B cell (primary cell): ENCODE measurements around the gene NOP53. TPM values are rescaled to one million over a fixed set of nuclear protein-coding genes. Genes with fewer than 3 reads are reported as not detected.
"Not testable (repeated sequence)": the region's sequence is repeated elsewhere in the genome, so short reads cannot be mapped to it uniquely, and the experiment has no call there.

Source experiments
- ATAC-seq: fragments of 200-7000 bp; cut with Tn5 transposase; one replicate; pipeline ENCODE4 v1.10.0; 2021; ENCODE audit warnings: low read depth, mild to moderate bottlenecking, moderate number of reproducible peaks, moderate library complexity
- CTCF ChIA-PET: fragments of 350-600 bp; sonication (Branson Sonifier 250); formaldehyde crosslinking; loops from one replicate; lab custom pipeline; 2021; ENCODE audit warnings: antibody characterized with exemption, inconsistent platforms; lab: Charles Lee
- POLR2A ChIA-PET: fragments of 350-600 bp; sonication (Branson Sonifier 250); formaldehyde crosslinking; loops from one replicate; lab custom pipeline; 2021; ENCODE audit warnings: antibody characterized with exemption; lab: Charles Lee
- DNase-seq: peaks from one replicate; pipeline ENCODE4 v3.0.0; 2013
- H2AFZ ChIP-seq: 2 replicates; pipeline ENCODE4 v1.6.1; 2012; ENCODE audit warnings: mild to moderate bottlenecking, low read depth, low read length; ENCODE audit not compliant: insufficient read depth, poor library complexity, severe bottlenecking
- H3K27ac ChIP-seq, 2 donors: 1 replicate in 1 of 2; 2 replicates in 1 of 2; pipeline ENCODE4 v1.5.1; 2012 to 2013; ENCODE audit warnings: low read length in 2 of 2, mild to moderate bottlenecking in 2 of 2, moderate library complexity in 1 of 2
- H3K27me3 ChIP-seq, 4 experiments: fragments of 200-600 bp in 1 of 4; sonication (generic) in 1 of 4; replicated peaks in 1 of 4; 1 replicate in 2 of 4; 2 replicates in 2 of 4; pipeline versions ENCODE4 v1.6.1 to v1.7.0; 2013 to 2016; ENCODE audit warnings: low read length in 3 of 4, mild to moderate bottlenecking in 2 of 4, mixed read lengths in 1 of 4, moderate library complexity in 1 of 4; ENCODE audit not compliant: insufficient read depth in 4 of 4, control insufficient read depth in 3 of 4; ENCODE audit errors: control extremely low read depth in 1 of 4
- H3K36me3 ChIP-seq, 2 experiments: replicated peaks in 1 of 2; 1 replicate in 1 of 2; 2 replicates in 1 of 2; pipeline versions ENCODE4 v1.6.1 to v1.7.1; 2013; ENCODE audit warnings: low read length in 1 of 2; ENCODE audit not compliant: insufficient read depth in 2 of 2, control insufficient read depth in 1 of 2; ENCODE audit errors: control extremely low read depth in 1 of 2, extremely low read depth in 1 of 2
- H3K4me1 ChIP-seq, 2 donors: fragments of 200-600 bp in 1 of 2; sonication (generic) in 1 of 2; 1 replicate in 1 of 2; 2 replicates in 1 of 2; pipeline versions ENCODE4 v1.5.1 to v1.6.1; 2013 to 2017; ENCODE audit warnings: low read length in 2 of 2; ENCODE audit not compliant: control insufficient read depth in 2 of 2, insufficient read depth in 2 of 2
- H3K4me2 ChIP-seq: replicated peaks from 2 replicates; pipeline ENCODE3; 2012; ENCODE audit warnings: mild to moderate bottlenecking, low read depth, low read length; ENCODE audit not compliant: poor library complexity, severe bottlenecking
- H3K4me3 ChIP-seq, 5 experiments: fragments of 200-600 bp in 1 of 5; sonication (generic) in 1 of 5; 1 replicate in 3 of 5; 2 replicates in 2 of 5; pipeline versions ENCODE4 v1.5.1 to v1.7.0; 2011 to 2016; ENCODE audit warnings: low read length in 4 of 5, mild to moderate bottlenecking in 4 of 5, low read depth in 2 of 5, control low read depth in 1 of 5, moderate library complexity in 1 of 5; ENCODE audit not compliant: insufficient read depth in 1 of 5; ENCODE audit errors: control extremely low read depth in 1 of 5, extremely low read depth in 1 of 5
- H3K79me2 ChIP-seq: fragments of 200-600 bp; sonication (generic); one replicate; pipeline ENCODE4 v1.6.0; 2016; ENCODE audit warnings: low read length; ENCODE audit not compliant: control insufficient read depth, insufficient read depth
- H3K9ac ChIP-seq: fragments of 200-600 bp; sonication (generic); 2 replicates; pipeline ENCODE4 v1.6.1; 2017; ENCODE audit warnings: mild to moderate bottlenecking, low read length, moderate library complexity
- H3K9me3 ChIP-seq, 3 donors: one replicate each; pipeline versions ENCODE4 v1.6.1 to v1.7.1; 2013; ENCODE audit warnings: low read length in 2 of 3; ENCODE audit not compliant: control insufficient read depth in 2 of 3, insufficient read depth in 1 of 3; ENCODE audit errors: control extremely low read depth in 1 of 3
- H4K20me1 ChIP-seq: 2 replicates; pipeline ENCODE4 v1.6.0; 2012; ENCODE audit warnings: mild to moderate bottlenecking, low read length; ENCODE audit not compliant: insufficient read depth, control insufficient read depth, poor library complexity, severe bottlenecking
- H3K27ac Mint-ChIP-seq: one replicate; pipeline ENCODE4 v1.8.0; 2021; ENCODE audit warnings: mixed read lengths
- H3K27me3 Mint-ChIP-seq: one replicate; pipeline ENCODE4 v1.8.0; 2021; ENCODE audit warnings: mixed read lengths
- H3K4me1 Mint-ChIP-seq: one replicate; pipeline ENCODE4 v1.8.0; 2021; ENCODE audit warnings: mixed read lengths
- H3K4me3 Mint-ChIP-seq: one replicate; pipeline ENCODE4 v1.8.0; 2021; ENCODE audit warnings: mixed read lengths
- H3K9me3 Mint-ChIP-seq: one replicate; pipeline ENCODE4 v1.8.0; 2022; ENCODE audit warnings: mixed read lengths; ENCODE audit not compliant: insufficient read depth
- EZH2 ChIP-seq: IDR thresholded peaks from 2 replicates; pipeline ENCODE4 v1.6.1; 2012; ENCODE audit warnings: borderline replicate concordance, low read depth, mild to moderate bottlenecking, moderate library complexity, low read length; ENCODE audit not compliant: insufficient read depth, poor library complexity, severe bottlenecking
- WGBS: methylation state at CpG from one replicate; pipeline ENCODE4 v1.1.5; 2013; ENCODE audit warnings: missing lambda C conversion rate; ENCODE audit not compliant: insufficient coverage; 5-methylcytosine and 5-hydroxymethylcytosine counted together
- intact Hi-C: fragments of 100-400 bp; cut with micrococcal nuclease; formaldehyde crosslinking; loops from one replicate; pipeline ENCODE4 v1.10.0; 2022
- polyA plus RNA-seq: library from polyadenylated mRNA; depleted of rRNA; stranded (reverse); fragments of >200 nt; gene quantifications from 2 replicates; pipeline ENCODE4 v1.2.3, GENCODE V29; 2012
- total RNA-seq, 2 donors: library from RNA; stranded (reverse); fragments of 120-200 nt in 1 of 2; gene quantifications; 1 replicate in 1 of 2; 2 replicates in 1 of 2; pipeline versions ENCODE4 v1.2.3 to v1.2.4, GENCODE V29; 2013 to 2022
- TF ChIP-seq, protein P1 (sequence below): fragments of 200-600 bp; IDR thresholded peaks from one replicate; pipeline ENCODE4 v1.8.0; 2022; ENCODE audit warnings: antibody characterized with exemption, mild to moderate bottlenecking

NOP53 gene
- total and polyA plus RNA-seq, 2 donors (not counting 1 experiment from before 2014, with no cell fraction given): 526 to 978 TPM

DNA sequence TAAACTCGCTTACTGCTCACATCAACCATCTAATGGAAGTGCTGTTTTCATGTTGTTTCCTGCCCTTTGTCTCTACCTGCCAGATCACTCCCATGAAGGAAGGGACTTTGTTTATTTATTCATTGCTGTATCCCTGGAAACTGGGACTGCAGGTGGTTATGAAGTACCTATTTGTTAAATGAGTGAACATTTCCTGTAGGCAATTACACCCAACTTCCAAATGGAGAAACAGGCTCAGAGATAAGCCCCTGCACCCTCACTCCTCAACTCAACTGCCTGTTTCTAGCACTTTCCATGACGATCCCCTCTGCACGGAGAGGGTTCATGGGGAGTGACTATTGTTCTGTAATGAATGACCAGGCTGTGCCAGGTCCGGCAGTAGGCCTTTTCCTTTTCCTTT is 31.2 kb downstream of the NOP53 start:
- no peak overlapping the region for H3K9ac ChIP-seq
- no peaks in the 10 kb centered on the region for H3K9me3 ChIP-seq
- ChIA-PET POLR2A (interaction anchor here (0.7 kb wide), 1 partner anchor 17 kb away, joined by 8 read pairs; no protein-coding TSS in a partner anchor), CTCF (interaction anchor here (1.3 kb wide), 1 partner anchor 13 kb away, joined by 4 read pairs; no protein-coding TSS in a partner anchor)
- Mint-ChIP-seq H3K27me3 (no peaks in the 10 kb centered on the region), H3K27ac (no peak overlapping the region), H3K4me3 (peak overlapping the region; percentile 30), H3K9me3 (no peaks in the 10 kb centered on the region), H3K4me1 (peaks cover 18% of the 10 kb centered on the region)
- H3K4me1 ChIP-seq: peaks cover 9 to 19% of the 10 kb centered on the region in 2 donors
- DNase-seq: no peak
- no peak overlapping the region for H3K4me3 ChIP-seq
- H3K4me2 ChIP-seq: no peak overlapping the region
- H3K79me2 ChIP-seq: peaks cover 10% of the 10 kb centered on the region
- no peak for ATAC-seq
- no peak overlapping the region for H2AFZ ChIP-seq
- no peaks in the 10 kb centered on the region for H3K27me3 ChIP-seq
- no peak for TF ChIP-seq EZH2
- TF ChIP-seq, protein P1, sequence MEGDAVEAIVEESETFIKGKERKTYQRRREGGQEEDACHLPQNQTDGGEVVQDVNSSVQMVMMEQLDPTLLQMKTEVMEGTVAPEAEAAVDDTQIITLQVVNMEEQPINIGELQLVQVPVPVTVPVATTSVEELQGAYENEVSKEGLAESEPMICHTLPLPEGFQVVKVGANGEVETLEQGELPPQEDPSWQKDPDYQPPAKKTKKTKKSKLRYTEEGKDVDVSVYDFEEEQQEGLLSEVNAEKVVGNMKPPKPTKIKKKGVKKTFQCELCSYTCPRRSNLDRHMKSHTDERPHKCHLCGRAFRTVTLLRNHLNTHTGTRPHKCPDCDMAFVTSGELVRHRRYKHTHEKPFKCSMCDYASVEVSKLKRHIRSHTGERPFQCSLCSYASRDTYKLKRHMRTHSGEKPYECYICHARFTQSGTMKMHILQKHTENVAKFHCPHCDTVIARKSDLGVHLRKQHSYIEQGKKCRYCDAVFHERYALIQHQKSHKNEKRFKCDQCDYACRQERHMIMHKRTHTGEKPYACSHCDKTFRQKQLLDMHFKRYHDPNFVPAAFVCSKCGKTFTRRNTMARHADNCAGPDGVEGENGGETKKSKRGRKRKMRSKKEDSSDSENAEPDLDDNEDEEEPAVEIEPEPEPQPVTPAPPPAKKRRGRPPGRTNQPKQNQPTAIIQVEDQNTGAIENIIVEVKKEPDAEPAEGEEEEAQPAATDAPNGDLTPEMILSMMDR: no peak
- H3K27ac ChIP-seq: no peak overlapping the region
- H3K36me3 ChIP-seq: no peaks in the 10 kb centered on the region
- no peaks in the 10 kb centered on the region for H4K20me1 ChIP-seq
- intact Hi-C loops: no loop called here
- WGBS: 100% methylated on average over 1 of the region's 4 CpGs

DNA sequence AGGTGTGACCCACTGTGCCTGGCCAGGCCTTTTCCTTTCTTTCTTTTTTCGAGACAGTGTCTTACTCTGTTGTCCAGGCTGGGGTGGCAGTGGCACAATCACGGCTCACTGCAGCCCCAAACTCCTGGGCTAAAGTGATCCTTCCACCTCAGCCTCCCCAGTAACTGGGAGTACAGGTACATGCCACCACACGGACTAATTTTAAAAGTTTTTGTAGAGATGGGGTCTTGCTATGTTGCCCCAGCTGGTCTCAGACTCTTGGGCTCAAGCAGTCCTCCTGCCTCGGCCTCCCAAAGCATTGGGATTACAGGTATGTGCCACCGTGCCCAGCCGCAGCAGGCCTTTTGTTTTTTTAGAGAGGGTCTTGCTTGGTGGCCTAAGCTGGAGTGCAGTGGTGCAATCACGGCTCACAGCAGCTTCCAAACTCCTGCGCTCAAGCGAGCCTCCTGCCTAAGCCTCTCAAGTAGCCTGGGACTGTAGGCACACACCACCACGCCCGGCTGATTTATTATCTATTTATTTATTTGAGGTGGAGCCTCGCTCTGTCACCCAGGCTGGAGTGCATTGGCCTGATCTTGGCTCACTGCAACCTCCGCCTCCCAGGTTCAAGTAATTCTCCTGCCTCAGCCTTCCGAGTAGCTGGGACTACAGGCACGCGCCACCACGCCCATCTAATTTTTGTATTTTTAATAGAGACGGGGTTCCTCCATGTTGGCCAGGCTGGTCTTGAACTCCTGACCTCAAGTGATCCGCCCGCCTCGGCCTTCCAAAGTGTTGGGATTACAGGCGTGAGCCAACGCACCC is 32.1 kb downstream of the NOP53 start:
- not testable (repeated sequence) for H3K9me3 Mint-ChIP-seq, H3K27ac Mint-ChIP-seq, H3K79me2 ChIP-seq, H3K9me3 ChIP-seq, DNase-seq, ATAC-seq, H4K20me1 ChIP-seq, H3K27ac ChIP-seq, H3K27me3 ChIP-seq, H3K36me3 ChIP-seq, H3K27me3 Mint-ChIP-seq
- intact Hi-C loops: loop anchor here (1.0 kb wide), 2 partner anchors 32 to 262 kb away; partner anchors contain the start of genes NAPA and NOP53
- Histone ChIP-seq H3K9ac (peak overlapping the region; percentile 79), H3K4me2 (peak overlapping the region; percentile 87), H3K4me1 (peaks cover 9 to 19% of the 10 kb centered on the region in 2 donors), H2AFZ (peak overlapping the region; percentile 82), H3K4me3 (peak overlapping the region in 4 of 5 experiments; percentile 73 to 80 (median 75))
- 87% methylated on average over 9 of the region's 23 CpGs for WGBS
- H3K4me3 Mint-ChIP-seq: peak overlapping the region; percentile 98
- POLR2A ChIA-PET: interaction anchor here (1.0 kb wide), 1 partner anchor 32 kb away, joined by 7 read pairs; the partner anchor contains the start of gene NOP53
- CTCF ChIA-PET: interaction anchor here (0.5 kb wide), 1 partner anchor 293 kb away, joined by 3 read pairs; the partner anchor contains the start of gene KPTN
- H3K4me1 Mint-ChIP-seq: peaks cover 20% of the 10 kb centered on the region
